ENCODE data around the gene ERGIC1.

DNA sequence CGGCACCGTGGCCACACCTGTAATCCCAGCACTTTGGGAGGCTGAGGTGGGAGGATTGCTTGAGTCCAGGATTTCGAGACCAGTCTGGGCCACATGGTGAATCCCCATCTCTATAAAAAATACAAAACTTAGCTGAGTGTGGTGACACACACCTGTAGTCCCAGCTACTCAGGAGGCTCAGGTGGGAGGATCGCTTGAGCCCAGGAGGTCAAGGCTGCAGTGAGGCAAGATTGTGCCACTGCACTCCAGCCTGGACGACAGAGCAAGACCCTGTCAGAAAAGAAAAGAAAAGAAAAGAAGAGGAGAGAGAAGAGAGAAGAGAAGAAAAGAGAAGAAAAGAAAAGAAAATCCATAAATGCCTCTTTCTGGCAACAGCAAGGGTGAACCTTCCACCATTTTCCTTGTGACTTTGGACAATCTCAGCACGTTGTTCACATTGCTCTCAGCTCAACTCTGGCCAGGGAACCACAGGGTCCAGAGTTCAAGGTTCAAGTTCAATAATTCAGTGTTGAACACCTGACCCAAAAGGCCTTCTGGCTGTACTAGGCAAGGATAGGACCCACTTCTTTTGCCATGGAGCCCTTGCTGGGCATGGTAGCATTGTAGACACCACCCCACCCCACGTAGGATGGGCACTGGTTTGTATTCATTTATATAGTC lies 48.5 kb upstream of the ERGIC1 start:
- TF ChIP-seq ELF4 (IDR thresholded peaks at IDR 0.05), result no peak
- TF ChIP-seq ZNF384 (IDR thresholded peaks at IDR 0.05), result no peak
- TF ChIP-seq ARNT (IDR thresholded peaks at IDR 0.05), result no peak
- TF ChIP-seq FOXA1 (IDR thresholded peaks at IDR 0.05), result no peak
- TF ChIP-seq SP1 (IDR thresholded peaks at IDR 0.05), result no peak
- TF ChIP-seq FOXK2 (IDR thresholded peaks at IDR 0.05), result no peak
- no peak for TF ChIP-seq BHLHE40 (IDR thresholded peaks at IDR 0.05; ENCODE audit: borderline replicate concordance)
- no peak for TF ChIP-seq HDGF (IDR thresholded peaks at IDR 0.05; ENCODE audit: borderline replicate concordance)
- TF ChIP-seq, protein P1, sequence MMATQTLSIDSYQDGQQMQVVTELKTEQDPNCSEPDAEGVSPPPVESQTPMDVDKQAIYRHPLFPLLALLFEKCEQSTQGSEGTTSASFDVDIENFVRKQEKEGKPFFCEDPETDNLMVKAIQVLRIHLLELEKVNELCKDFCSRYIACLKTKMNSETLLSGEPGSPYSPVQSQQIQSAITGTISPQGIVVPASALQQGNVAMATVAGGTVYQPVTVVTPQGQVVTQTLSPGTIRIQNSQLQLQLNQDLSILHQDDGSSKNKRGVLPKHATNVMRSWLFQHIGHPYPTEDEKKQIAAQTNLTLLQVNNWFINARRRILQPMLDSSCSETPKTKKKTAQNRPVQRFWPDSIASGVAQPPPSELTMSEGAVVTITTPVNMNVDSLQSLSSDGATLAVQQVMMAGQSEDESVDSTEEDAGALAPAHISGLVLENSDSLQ (IDR thresholded peaks at IDR 0.05), result no peak
- TF ChIP-seq TARDBP (IDR thresholded peaks at IDR 0.05), result no peak
- TF ChIP-seq NFRKB (IDR thresholded peaks at IDR 0.05), result no peak
- TF ChIP-seq SUZ12 (IDR thresholded peaks at IDR 0.05), result no peak
- TF ChIP-seq FOXM1 (IDR thresholded peaks at IDR 0.05; ENCODE audit: borderline replicate concordance), result no peak

Measured in HEK293T (cell line).